HL-60 (cell line): ENCODE results near the gene PAOX.

ENCODE experiments used
- GABPA ChIP-seq: IDR thresholded peaks from 2 replicates; pipeline ENCODE4 v1.6.1; 2012; ENCODE audit warnings: low read depth
- POLR2AphosphoS5 ChIP-seq: IDR thresholded peaks from 2 replicates; pipeline ENCODE4 v1.6.1; 2012; ENCODE audit warnings: low read depth
- TF ChIP-seq, protein P1 (sequence below): IDR thresholded peaks from one replicate; pipeline ENCODE4 v1.5.1; 2011; ENCODE audit warnings: low read length, control low read depth, inconsistent platforms; ENCODE audit not compliant: insufficient read depth
- TF ChIP-seq, protein P2 (sequence below): IDR thresholded peaks from 2 replicates; pipeline ENCODE4 v1.6.1; 2012; ENCODE audit warnings: low read depth; ENCODE audit not compliant: insufficient replicate concordance

DNA sequence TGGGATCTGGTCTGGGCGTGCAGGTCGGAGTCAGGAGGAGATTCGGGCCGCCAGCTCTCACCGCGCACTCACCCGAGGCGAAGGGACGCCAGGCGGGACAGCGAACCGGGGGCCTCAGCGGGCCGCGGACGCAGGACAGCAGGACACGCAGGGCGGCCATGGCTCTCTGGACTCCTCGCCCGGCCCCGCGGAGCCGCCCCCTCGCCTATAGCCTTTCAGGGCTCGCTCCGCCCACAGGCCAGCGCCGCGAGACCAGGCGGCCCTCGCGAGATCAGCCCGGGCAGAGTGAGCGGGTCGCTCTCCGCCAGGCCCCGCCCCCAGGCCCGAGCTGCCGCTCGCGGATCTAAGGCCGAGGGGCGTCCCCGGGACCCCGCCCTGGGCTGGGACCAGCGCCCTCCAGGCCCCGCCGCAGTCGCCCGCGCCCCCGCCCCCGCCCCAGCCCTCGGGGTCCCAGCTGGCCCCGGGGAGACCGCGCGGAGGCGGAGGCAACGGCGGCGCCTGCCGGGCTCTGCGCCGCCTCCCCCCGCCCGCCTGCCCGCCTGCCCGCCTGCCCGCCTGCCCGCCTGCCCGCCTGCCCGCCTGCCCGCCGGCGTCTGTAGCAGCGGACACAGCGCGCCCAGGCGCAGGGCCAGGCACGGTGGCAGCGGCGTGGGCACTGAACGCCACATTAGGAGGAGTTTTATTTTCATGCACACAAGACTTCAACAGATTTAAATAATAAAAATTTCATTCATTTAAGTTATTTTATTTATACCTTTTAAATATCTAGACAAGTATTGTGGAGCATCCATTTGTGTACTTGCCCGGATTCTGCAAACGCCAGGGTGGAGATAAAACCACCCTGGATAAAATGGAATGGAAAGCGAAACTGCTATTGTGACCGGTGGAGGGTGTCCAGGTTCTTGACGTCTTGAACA is 5.6 kb upstream of the PAOX start, which contains the start of gene ECHS1:
- TF ChIP-seq, protein P1, sequence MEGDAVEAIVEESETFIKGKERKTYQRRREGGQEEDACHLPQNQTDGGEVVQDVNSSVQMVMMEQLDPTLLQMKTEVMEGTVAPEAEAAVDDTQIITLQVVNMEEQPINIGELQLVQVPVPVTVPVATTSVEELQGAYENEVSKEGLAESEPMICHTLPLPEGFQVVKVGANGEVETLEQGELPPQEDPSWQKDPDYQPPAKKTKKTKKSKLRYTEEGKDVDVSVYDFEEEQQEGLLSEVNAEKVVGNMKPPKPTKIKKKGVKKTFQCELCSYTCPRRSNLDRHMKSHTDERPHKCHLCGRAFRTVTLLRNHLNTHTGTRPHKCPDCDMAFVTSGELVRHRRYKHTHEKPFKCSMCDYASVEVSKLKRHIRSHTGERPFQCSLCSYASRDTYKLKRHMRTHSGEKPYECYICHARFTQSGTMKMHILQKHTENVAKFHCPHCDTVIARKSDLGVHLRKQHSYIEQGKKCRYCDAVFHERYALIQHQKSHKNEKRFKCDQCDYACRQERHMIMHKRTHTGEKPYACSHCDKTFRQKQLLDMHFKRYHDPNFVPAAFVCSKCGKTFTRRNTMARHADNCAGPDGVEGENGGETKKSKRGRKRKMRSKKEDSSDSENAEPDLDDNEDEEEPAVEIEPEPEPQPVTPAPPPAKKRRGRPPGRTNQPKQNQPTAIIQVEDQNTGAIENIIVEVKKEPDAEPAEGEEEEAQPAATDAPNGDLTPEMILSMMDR: no peak
- TF ChIP-seq, protein P2, sequence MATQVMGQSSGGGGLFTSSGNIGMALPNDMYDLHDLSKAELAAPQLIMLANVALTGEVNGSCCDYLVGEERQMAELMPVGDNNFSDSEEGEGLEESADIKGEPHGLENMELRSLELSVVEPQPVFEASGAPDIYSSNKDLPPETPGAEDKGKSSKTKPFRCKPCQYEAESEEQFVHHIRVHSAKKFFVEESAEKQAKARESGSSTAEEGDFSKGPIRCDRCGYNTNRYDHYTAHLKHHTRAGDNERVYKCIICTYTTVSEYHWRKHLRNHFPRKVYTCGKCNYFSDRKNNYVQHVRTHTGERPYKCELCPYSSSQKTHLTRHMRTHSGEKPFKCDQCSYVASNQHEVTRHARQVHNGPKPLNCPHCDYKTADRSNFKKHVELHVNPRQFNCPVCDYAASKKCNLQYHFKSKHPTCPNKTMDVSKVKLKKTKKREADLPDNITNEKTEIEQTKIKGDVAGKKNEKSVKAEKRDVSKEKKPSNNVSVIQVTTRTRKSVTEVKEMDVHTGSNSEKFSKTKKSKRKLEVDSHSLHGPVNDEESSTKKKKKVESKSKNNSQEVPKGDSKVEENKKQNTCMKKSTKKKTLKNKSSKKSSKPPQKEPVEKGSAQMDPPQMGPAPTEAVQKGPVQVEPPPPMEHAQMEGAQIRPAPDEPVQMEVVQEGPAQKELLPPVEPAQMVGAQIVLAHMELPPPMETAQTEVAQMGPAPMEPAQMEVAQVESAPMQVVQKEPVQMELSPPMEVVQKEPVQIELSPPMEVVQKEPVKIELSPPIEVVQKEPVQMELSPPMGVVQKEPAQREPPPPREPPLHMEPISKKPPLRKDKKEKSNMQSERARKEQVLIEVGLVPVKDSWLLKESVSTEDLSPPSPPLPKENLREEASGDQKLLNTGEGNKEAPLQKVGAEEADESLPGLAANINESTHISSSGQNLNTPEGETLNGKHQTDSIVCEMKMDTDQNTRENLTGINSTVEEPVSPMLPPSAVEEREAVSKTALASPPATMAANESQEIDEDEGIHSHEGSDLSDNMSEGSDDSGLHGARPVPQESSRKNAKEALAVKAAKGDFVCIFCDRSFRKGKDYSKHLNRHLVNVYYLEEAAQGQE: peak; percentile 27
- TF ChIP-seq GABPA: no peak
- TF ChIP-seq POLR2AphosphoS5: peak; percentile 58; the same call in 1 of the 2 replicates
